Measurements from ENCODE around the gene CLRN2.
A peak's percentile ranks its signal among the peaks of the same experiment; 100 is the strongest.

CLRN2 gene

DNA sequence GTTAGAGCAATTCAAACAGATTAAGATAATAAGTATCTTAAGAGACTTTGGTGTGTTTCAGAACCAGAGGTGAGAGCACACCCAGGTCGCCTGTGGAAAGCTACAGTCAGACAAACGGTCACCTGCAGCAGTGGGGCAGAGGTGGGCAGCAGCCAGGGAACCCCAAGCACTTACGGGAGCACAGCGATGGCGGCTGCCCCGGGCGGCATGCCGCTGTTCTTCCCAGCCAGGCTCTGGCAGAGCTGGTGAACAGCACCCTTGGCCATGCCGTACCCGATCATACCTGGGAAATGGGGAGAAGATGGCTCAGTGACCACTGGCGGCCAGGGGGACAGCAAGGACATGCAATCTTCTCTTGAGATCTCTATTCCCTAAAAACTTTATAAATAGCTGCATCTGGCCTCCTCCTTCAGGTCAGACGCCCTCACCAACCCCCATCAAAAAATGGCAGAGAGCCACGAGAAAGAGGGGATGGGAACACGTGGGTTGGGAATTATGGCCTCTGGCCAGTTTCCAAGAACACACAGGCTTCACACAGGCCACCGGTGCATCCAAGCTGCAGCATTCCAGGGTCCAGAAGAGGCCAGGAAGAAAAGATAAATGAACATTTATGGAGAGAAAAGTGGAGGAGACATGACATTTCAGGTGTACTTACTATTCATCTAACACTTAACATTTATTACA is 22.8 kb upstream of the CLRN2 start:
- no peak for DNase-seq (ENCODE audit: low read depth in 1 of 2, low spot score in 1 of 2)
- H3K27me3 ChIP-seq (ENCODE audit: insufficient read depth, poor library complexity, severe bottlenecking), result no peaks in the 10 kb centered on the region
- no peak overlapping the region for H3K27ac ChIP-seq (replicated peaks)
- no peak for TF ChIP-seq POLR2AphosphoS5 (IDR thresholded peaks at IDR 0.05; ENCODE audit: low read depth)
- no peak for TF ChIP-seq GABPA (IDR thresholded peaks at IDR 0.05; ENCODE audit: low read depth)
- no peak for TF ChIP-seq SPI1 (IDR thresholded peaks at IDR 0.05; ENCODE audit: borderline replicate concordance, low read depth)
- TF ChIP-seq, protein P1, sequence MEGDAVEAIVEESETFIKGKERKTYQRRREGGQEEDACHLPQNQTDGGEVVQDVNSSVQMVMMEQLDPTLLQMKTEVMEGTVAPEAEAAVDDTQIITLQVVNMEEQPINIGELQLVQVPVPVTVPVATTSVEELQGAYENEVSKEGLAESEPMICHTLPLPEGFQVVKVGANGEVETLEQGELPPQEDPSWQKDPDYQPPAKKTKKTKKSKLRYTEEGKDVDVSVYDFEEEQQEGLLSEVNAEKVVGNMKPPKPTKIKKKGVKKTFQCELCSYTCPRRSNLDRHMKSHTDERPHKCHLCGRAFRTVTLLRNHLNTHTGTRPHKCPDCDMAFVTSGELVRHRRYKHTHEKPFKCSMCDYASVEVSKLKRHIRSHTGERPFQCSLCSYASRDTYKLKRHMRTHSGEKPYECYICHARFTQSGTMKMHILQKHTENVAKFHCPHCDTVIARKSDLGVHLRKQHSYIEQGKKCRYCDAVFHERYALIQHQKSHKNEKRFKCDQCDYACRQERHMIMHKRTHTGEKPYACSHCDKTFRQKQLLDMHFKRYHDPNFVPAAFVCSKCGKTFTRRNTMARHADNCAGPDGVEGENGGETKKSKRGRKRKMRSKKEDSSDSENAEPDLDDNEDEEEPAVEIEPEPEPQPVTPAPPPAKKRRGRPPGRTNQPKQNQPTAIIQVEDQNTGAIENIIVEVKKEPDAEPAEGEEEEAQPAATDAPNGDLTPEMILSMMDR (IDR thresholded peaks at IDR 0.05; ENCODE audit: insufficient read depth, low read length), result no peak
- TF ChIP-seq, protein P2, sequence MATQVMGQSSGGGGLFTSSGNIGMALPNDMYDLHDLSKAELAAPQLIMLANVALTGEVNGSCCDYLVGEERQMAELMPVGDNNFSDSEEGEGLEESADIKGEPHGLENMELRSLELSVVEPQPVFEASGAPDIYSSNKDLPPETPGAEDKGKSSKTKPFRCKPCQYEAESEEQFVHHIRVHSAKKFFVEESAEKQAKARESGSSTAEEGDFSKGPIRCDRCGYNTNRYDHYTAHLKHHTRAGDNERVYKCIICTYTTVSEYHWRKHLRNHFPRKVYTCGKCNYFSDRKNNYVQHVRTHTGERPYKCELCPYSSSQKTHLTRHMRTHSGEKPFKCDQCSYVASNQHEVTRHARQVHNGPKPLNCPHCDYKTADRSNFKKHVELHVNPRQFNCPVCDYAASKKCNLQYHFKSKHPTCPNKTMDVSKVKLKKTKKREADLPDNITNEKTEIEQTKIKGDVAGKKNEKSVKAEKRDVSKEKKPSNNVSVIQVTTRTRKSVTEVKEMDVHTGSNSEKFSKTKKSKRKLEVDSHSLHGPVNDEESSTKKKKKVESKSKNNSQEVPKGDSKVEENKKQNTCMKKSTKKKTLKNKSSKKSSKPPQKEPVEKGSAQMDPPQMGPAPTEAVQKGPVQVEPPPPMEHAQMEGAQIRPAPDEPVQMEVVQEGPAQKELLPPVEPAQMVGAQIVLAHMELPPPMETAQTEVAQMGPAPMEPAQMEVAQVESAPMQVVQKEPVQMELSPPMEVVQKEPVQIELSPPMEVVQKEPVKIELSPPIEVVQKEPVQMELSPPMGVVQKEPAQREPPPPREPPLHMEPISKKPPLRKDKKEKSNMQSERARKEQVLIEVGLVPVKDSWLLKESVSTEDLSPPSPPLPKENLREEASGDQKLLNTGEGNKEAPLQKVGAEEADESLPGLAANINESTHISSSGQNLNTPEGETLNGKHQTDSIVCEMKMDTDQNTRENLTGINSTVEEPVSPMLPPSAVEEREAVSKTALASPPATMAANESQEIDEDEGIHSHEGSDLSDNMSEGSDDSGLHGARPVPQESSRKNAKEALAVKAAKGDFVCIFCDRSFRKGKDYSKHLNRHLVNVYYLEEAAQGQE (IDR thresholded peaks at IDR 0.05; ENCODE audit: insufficient replicate concordance, low read depth), result no peak
- H3K4me3 ChIP-seq (replicated peaks; ENCODE audit: insufficient read depth, low read length), result no peak overlapping the region

DNA sequence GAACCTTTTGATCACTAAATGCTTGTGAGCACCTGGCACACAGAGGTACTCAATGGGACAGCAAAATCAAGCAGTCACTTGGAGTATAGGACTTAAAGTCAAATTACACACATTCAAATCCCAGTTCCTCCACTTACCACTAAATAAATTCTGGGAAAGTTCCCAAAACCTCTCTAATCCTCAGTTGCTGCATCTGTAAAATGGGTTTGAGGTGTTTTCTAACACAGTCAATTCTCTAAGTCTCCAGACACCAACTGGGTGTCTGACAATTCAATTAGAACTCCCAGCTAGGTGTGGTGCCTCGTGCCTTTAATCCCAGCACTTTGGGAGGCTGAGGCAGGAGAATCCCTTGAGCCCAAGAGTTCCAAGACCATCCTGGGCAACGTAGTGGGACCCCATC is 22.1 kb upstream of the CLRN2 start:
- Histone ChIP-seq H3K4me3 (replicated peaks; ENCODE audit: insufficient read depth, low read length) (no peak overlapping the region), H3K27me3 (ENCODE audit: insufficient read depth, poor library complexity, severe bottlenecking) (no peaks in the 10 kb centered on the region), H3K27ac (replicated peaks) (no peak overlapping the region)
- no peak for TF ChIP-seq POLR2AphosphoS5 (IDR thresholded peaks at IDR 0.05; ENCODE audit: low read depth)
- DNase-seq (ENCODE audit: low read depth in 1 of 2, low spot score in 1 of 2), result no peak

DNA sequence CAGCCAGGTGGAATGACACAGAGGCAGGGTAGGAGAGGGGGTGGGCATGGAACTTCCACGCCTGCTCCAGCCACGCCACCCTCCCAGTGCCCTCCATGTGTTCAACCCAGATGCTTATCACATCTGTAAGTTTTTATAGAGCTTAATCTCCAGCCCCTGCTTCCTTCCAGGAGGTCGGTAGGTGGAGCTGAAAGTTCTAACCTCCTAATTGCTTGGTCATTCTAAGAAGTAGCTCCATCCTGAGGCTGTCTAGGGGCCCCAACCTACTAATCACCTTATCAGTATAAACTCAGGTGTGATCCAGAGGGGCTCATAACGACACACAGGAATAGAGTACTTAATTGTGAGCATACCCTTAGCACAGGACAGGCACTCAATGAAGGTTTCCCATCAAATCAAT is 21.3 kb upstream of the CLRN2 start:
- H3K27me3 ChIP-seq (ENCODE audit: insufficient read depth, poor library complexity, severe bottlenecking), result no peaks in the 10 kb centered on the region
- no peak for DNase-seq (ENCODE audit: low read depth in 1 of 2, low spot score in 1 of 2)
- H3K4me3 ChIP-seq (replicated peaks; ENCODE audit: insufficient read depth, low read length), result no peak overlapping the region
- TF ChIP-seq GABPA (IDR thresholded peaks at IDR 0.05; ENCODE audit: low read depth) (no peak), POLR2AphosphoS5 (IDR thresholded peaks at IDR 0.05; ENCODE audit: low read depth) (no peak), SPI1 (IDR thresholded peaks at IDR 0.05; ENCODE audit: borderline replicate concordance, low read depth) (no peak)
- TF ChIP-seq, protein P2 (IDR thresholded peaks at IDR 0.05; ENCODE audit: insufficient replicate concordance, low read depth), result no peak
- TF ChIP-seq, protein P1 (IDR thresholded peaks at IDR 0.05; ENCODE audit: insufficient read depth, low read length), result no peak
- no peak overlapping the region for H3K27ac ChIP-seq (replicated peaks)

DNA sequence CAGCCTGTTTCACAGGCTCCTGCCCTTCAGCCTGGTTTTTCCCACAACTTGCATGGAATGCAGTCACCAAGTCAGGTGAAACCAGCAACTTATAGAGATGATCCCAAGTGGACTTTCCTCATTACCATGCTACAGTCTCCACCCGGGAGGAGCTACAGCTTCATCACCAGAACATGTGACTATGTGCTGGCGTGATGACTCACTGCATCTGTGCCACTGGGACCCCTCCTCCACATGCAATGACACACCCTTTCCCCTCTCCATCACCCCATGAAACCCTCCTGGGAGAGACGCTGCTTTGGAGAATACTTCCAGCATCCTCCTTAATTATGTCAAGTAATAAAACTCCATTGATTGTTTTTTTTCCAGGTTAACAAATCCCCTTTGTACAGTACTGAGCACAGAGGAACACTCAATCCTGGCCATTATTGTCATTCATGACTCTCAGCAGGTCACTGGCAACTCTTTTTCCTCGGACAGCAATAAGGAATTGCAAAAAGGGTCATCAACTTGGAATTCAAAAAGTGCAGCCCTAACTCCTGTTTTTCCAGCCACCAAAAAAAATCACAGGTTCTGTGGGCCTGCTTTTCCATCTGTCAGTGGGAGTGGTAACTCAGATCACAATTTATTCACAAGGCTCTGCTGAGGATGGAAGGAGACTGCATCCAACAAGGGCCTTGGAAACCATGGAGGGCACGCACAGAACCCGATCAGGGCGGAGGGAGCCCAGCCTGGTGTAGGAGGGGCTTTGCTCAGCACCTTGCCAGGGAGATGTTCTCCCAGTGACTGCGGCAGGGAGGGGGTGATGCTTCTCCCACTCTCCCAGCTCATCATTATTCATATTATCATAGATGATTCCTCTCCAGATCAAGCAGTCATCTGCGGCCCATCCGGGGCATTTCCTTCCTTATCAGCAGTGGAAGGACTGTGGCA is 20.4 kb upstream of the CLRN2 start:
- no peak overlapping the region for H3K27ac ChIP-seq (replicated peaks)
- DNase-seq (ENCODE audit: low read depth in 1 of 2, low spot score in 1 of 2), result peak in 1 of 2 experiments; percentile 20
- H3K4me3 ChIP-seq (replicated peaks; ENCODE audit: insufficient read depth, low read length), result no peak overlapping the region

More for the DNA sequence above, 20.4 kb upstream of the CLRN2 start:
- TF ChIP-seq, protein P1 (IDR thresholded peaks at IDR 0.05; ENCODE audit: insufficient read depth, low read length), result no peak
- TF ChIP-seq GABPA (IDR thresholded peaks at IDR 0.05; ENCODE audit: low read depth) (no peak), SPI1 (IDR thresholded peaks at IDR 0.05; ENCODE audit: borderline replicate concordance, low read depth) (no peak), POLR2AphosphoS5 (IDR thresholded peaks at IDR 0.05; ENCODE audit: low read depth) (no peak)
- TF ChIP-seq, protein P2 (IDR thresholded peaks at IDR 0.05; ENCODE audit: insufficient replicate concordance, low read depth), result no peak
- no peaks in the 10 kb centered on the region for H3K27me3 ChIP-seq (ENCODE audit: insufficient read depth, poor library complexity, severe bottlenecking)

Data from HL-60 (cell line).